GM12878 (cell line): ENCODE measurements around the gene HIC1.

Experiments
- BRCA1 ChIP-seq: IDR thresholded peaks from 2 replicates; pipeline ENCODE4 v1.6.1; 2011; ENCODE audit warnings: low read depth, low read length, improper control_type of control experiment
- CTCF ChIP-seq, 3 experiments: IDR thresholded peaks in 2 of 3; conservative IDR thresholded peaks in 1 of 3; 2 replicates each; pipeline ENCODE4 v1.5.1; 2011; ENCODE audit warnings: low read depth in 3 of 3, low read length in 3 of 3, mild to moderate bottlenecking in 3 of 3, control low read depth in 2 of 3, moderate library complexity in 2 of 3, inconsistent platforms in 1 of 3, mixed read lengths in 1 of 3; ENCODE audit not compliant: control insufficient read depth in 2 of 3, insufficient read depth in 1 of 3; ENCODE audit errors: extremely low read depth in 1 of 3
- E4F1 ChIP-seq: fragments of 450-650 bp; IDR thresholded peaks from 2 replicates; pipeline ENCODE4 v1.6.1; 2018; ENCODE audit warnings: borderline replicate concordance, mild to moderate bottlenecking; ENCODE audit not compliant: partially characterized antibody
- EP300 ChIP-seq, 2 experiments: fragments of 150-350 bp in 1 of 2; IDR thresholded peaks; 2 replicates each; pipeline ENCODE4 v1.6.1; 2011 to 2012; ENCODE audit warnings: low read depth in 2 of 2, low read length in 2 of 2, borderline replicate concordance in 1 of 2, improper control_type of control experiment in 1 of 2, inconsistent platforms in 1 of 2; ENCODE audit not compliant: control insufficient read depth in 1 of 2
- JUND ChIP-seq: IDR thresholded peaks from 2 replicates; pipeline ENCODE4 v1.6.1; 2012; ENCODE audit warnings: low read depth, mild to moderate bottlenecking, low read length, improper control_type of control experiment, moderate library complexity
- MXI1 ChIP-seq: fragments of 150-350 bp; IDR thresholded peaks from 2 replicates; pipeline ENCODE4 v1.6.1; 2011; ENCODE audit warnings: low read depth, mild to moderate bottlenecking, inconsistent platforms, low read length, improper control_type of control experiment
- NFYA ChIP-seq: IDR thresholded peaks from 2 replicates; pipeline ENCODE4 v1.6.1; 2011; ENCODE audit warnings: low read depth, mild to moderate bottlenecking, low read length, improper control_type of control experiment, borderline replicate concordance
- POLR2AphosphoS2 ChIP-seq: IDR thresholded peaks from 2 replicates; pipeline ENCODE4 v1.6.1; 2011; ENCODE audit warnings: low read depth, mild to moderate bottlenecking, low read length, improper control_type of control experiment, moderate library complexity
- SMC3 ChIP-seq: IDR thresholded peaks from 2 replicates; pipeline ENCODE4 v1.6.1; 2011; ENCODE audit warnings: low read length, improper control_type of control experiment, borderline replicate concordance
- TAF1 ChIP-seq: IDR thresholded peaks from 2 replicates; pipeline ENCODE4 v1.6.1; 2011; ENCODE audit warnings: mild to moderate bottlenecking, low read depth, low read length, borderline replicate concordance
- TCF3 ChIP-seq: IDR thresholded peaks from 2 replicates; pipeline ENCODE4 v1.6.1; 2012; ENCODE audit warnings: low read depth, mild to moderate bottlenecking, low read length, borderline replicate concordance; ENCODE audit not compliant: insufficient read depth
- YBX1 ChIP-seq: fragments of 450-650 bp; IDR thresholded peaks from 2 replicates; pipeline ENCODE4 v1.6.1; 2016; ENCODE audit warnings: antibody characterized with exemption
- ZNF384 ChIP-seq: IDR thresholded peaks from 2 replicates; pipeline ENCODE4 v1.6.1; 2012; ENCODE audit warnings: low read depth, mild to moderate bottlenecking, low read length, improper control_type of control experiment, borderline replicate concordance
- TF ChIP-seq, protein P1 (sequence below): fragments of 450-650 bp; IDR thresholded peaks from 2 replicates; pipeline ENCODE4 v1.6.1; 2017; ENCODE audit warnings: mild to moderate bottlenecking, moderate library complexity

- TF ChIP-seq MXI1: no peak
- no peak for TF ChIP-seq CTCF (IDR thresholded peaks at IDR 0.05 in 2 of 3, conservative IDR thresholded peaks at IDR 0.05 in 1 of 3; ENCODE audit: control insufficient read depth in 2 of 3, extremely low read depth in 1 of 3, insufficient read depth in 1 of 3, low read depth in 3 of 3, low read length in 3 of 3)
- TF ChIP-seq POLR2AphosphoS2: no peak
- TF ChIP-seq EP300 (IDR thresholded peaks at IDR 0.05; ENCODE audit: borderline replicate concordance in 1 of 2, control insufficient read depth in 1 of 2, low read depth in 2 of 2, low read length in 2 of 2): no peak
- TF ChIP-seq E4F1: no peak
- TF ChIP-seq TAF1: no peak
- no peak for TF ChIP-seq YBX1
- no peak for TF ChIP-seq BRCA1
- TF ChIP-seq ZNF384: no peak
- TF ChIP-seq TCF3: no peak
- no peak for TF ChIP-seq NFYA
- TF ChIP-seq SMC3: no peak
- TF ChIP-seq JUND: no peak
- TF ChIP-seq, protein P1, sequence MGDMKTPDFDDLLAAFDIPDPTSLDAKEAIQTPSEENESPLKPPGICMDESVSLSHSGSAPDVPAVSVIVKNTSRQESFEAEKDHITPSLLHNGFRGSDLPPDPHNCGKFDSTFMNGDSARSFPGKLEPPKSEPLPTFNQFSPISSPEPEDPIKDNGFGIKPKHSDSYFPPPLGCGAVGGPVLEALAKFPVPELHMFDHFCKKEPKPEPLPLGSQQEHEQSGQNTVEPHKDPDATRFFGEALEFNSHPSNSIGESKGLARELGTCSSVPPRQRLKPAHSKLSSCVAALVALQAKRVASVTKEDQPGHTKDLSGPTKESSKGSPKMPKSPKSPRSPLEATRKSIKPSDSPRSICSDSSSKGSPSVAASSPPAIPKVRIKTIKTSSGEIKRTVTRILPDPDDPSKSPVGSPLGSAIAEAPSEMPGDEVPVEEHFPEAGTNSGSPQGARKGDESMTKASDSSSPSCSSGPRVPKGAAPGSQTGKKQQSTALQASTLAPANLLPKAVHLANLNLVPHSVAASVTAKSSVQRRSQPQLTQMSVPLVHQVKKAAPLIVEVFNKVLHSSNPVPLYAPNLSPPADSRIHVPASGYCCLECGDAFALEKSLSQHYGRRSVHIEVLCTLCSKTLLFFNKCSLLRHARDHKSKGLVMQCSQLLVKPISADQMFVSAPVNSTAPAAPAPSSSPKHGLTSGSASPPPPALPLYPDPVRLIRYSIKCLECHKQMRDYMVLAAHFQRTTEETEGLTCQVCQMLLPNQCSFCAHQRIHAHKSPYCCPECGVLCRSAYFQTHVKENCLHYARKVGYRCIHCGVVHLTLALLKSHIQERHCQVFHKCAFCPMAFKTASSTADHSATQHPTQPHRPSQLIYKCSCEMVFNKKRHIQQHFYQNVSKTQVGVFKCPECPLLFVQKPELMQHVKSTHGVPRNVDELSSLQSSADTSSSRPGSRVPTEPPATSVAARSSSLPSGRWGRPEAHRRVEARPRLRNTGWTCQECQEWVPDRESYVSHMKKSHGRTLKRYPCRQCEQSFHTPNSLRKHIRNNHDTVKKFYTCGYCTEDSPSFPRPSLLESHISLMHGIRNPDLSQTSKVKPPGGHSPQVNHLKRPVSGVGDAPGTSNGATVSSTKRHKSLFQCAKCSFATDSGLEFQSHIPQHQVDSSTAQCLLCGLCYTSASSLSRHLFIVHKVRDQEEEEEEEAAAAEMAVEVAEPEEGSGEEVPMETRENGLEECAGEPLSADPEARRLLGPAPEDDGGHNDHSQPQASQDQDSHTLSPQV: no peak
These were observed 9.6 kb downstream of the HIC1 start for GRCh38 chr17:2064520-2064971.
